ENCODE results near the gene ANAPC7. TPM values are rescaled to one million over a fixed set of nuclear protein-coding genes. Genes with fewer than 3 reads are reported as not detected.
"Not testable (repeated sequence)": the region's sequence is repeated elsewhere in the genome, so short reads cannot be mapped to it uniquely, and the experiment has no call there.

Gene ANAPC7
- total RNA-seq, 1 donor from 2014 or later = 64.8 TPM

DNA sequence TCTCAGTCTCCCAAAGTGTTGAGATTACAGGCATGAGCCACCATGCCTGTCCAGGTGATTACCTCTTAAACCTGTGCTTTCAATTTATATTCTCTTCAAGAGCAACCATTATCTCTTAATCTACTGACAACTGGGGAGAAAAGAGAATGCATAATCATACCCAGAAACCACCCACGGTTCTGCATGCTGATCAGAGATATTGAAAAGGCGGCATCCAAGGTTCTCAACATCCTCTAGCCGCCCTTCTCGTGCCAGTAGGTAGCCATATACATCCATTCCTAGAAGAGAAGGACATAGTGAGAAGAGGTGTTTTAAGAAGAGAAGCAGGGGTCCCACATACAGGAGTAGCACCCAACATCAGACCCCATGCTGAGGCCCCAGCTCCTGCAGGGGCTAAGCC is 20.8 kb downstream of the ANAPC7 start:
- Mint-ChIP-seq H3K4me1 (ENCODE audit: unreplicated experiment) (no peaks in the 10 kb centered on the region), H3K9me3 (ENCODE audit: unreplicated experiment) (no peaks in the 10 kb centered on the region), H3K4me3 (ENCODE audit: unreplicated experiment) (no peak overlapping the region), H3K27me3 (ENCODE audit: unreplicated experiment) (no peaks in the 10 kb centered on the region), H3K27ac (ENCODE audit: unreplicated experiment) (no peak overlapping the region), H3K36me3 (ENCODE audit: low read depth, unreplicated experiment) (peaks cover 31% of the 10 kb centered on the region)
- no peak for TF ChIP-seq CTCF (IDR thresholded peaks at IDR 0.05; ENCODE audit: unreplicated experiment)
- DNase-seq (ENCODE audit: low spot score) = no peak

GRCh38 chr12:110379631-110380030 is 23.9 kb downstream of the ANAPC7 start:
- Mint-ChIP-seq H3K4me3 (ENCODE audit: unreplicated experiment) (no peak overlapping the region), H3K27me3 (ENCODE audit: unreplicated experiment) (peaks cover 2% of the 10 kb centered on the region), H3K9me3 (ENCODE audit: unreplicated experiment) (no peaks in the 10 kb centered on the region), H3K4me1 (ENCODE audit: unreplicated experiment) (no peaks in the 10 kb centered on the region), H3K36me3 (ENCODE audit: low read depth, unreplicated experiment) (peaks cover 31% of the 10 kb centered on the region), H3K27ac (ENCODE audit: unreplicated experiment) (no peak overlapping the region)
- TF ChIP-seq CTCF (IDR thresholded peaks at IDR 0.05; ENCODE audit: unreplicated experiment) = no peak
- no peak for DNase-seq (ENCODE audit: low spot score)

- no peaks in the 10 kb centered on the region for H3K9me3 Mint-ChIP-seq (ENCODE audit: unreplicated experiment)
- no peak for TF ChIP-seq CTCF (IDR thresholded peaks at IDR 0.05; ENCODE audit: unreplicated experiment)
- no peak for DNase-seq (ENCODE audit: low spot score)
- H3K27ac Mint-ChIP-seq (ENCODE audit: unreplicated experiment) = no peak overlapping the region
- H3K36me3 Mint-ChIP-seq (ENCODE audit: low read depth, unreplicated experiment) = peaks cover 34% of the 10 kb centered on the region
- H3K4me1 Mint-ChIP-seq (ENCODE audit: unreplicated experiment) = no peaks in the 10 kb centered on the region
- H3K4me3 Mint-ChIP-seq (ENCODE audit: unreplicated experiment) = peak overlapping the region; percentile 71
- H3K27me3 Mint-ChIP-seq (ENCODE audit: unreplicated experiment) = peaks cover 2% of the 10 kb centered on the region
Measured at GRCh38 chr12:110379197-110379596, 24.3 kb downstream of the ANAPC7 start.

- not testable (repeated sequence) for H3K4me1 Mint-ChIP-seq (ENCODE audit: unreplicated experiment); H3K9me3 Mint-ChIP-seq (ENCODE audit: unreplicated experiment); DNase-seq (ENCODE audit: low spot score); H3K27me3 Mint-ChIP-seq (ENCODE audit: unreplicated experiment)
- H3K36me3 Mint-ChIP-seq (ENCODE audit: low read depth, unreplicated experiment) = peaks cover 38% of the 10 kb centered on the region
- H3K4me3 Mint-ChIP-seq (ENCODE audit: unreplicated experiment) = peak overlapping the region; percentile 21
- H3K27ac Mint-ChIP-seq (ENCODE audit: unreplicated experiment) = peak overlapping the region; percentile 13
Measured at GRCh38 chr12:110378131-110378790, 25.2 kb downstream of the ANAPC7 start.

DNA sequence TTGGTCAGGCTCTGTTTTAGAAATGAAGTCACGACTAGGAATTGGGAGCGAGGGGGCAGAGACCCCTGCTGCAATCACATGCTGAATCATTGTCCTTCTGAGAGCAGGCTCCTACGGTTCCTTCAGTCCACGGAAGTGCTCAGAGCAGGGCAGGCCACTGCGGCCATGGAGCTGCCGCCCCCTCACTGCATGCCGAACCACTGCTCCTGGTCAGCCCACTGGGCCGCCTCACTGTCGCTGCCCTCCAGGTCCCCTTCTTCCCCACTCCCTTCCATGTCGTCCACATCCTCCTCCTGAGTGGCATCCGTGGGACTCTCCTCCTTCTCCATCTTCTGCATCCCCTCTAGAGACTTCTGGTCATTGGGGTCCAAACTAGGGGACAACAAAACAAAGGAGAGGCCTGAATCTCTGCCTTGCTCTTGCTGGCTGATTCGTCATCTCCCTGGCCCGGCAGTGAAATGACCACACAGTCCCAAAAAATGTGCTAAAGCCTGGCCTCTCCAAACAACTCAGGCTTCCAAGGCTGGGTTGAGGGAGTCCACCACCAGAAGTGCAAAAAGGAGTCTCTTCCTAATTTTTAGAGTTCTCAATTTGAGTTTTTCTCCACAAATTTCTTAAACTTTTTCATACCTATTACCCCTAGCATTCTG is 29.4 kb downstream of the ANAPC7 start:
- no peaks in the 10 kb centered on the region for H3K9me3 Mint-ChIP-seq (ENCODE audit: unreplicated experiment)
- peaks cover 40% of the 10 kb centered on the region for H3K36me3 Mint-ChIP-seq (ENCODE audit: low read depth, unreplicated experiment)
- no peak for TF ChIP-seq CTCF (IDR thresholded peaks at IDR 0.05; ENCODE audit: unreplicated experiment)
- no peak overlapping the region for H3K27ac Mint-ChIP-seq (ENCODE audit: unreplicated experiment)
- H3K4me1 Mint-ChIP-seq (ENCODE audit: unreplicated experiment) = no peaks in the 10 kb centered on the region
- peaks cover 2% of the 10 kb centered on the region for H3K27me3 Mint-ChIP-seq (ENCODE audit: unreplicated experiment)
- peak overlapping the region; percentile 73 for H3K4me3 Mint-ChIP-seq (ENCODE audit: unreplicated experiment)
- DNase-seq (ENCODE audit: low spot score) = no peak
